PFSK-1 (cell line): Measurements from ENCODE around the gene NXPH3.

Experiments used
- FOXP2 ChIP-seq: optimal IDR thresholded peaks from 2 replicates; pipeline ENCODE3; 2011; ENCODE audit warnings: borderline replicate concordance, control low read depth, inconsistent platforms; ENCODE audit not compliant: insufficient read depth; ENCODE audit errors: extremely low read length, extremely low read depth
- POLR2AphosphoS5 ChIP-seq: IDR thresholded peaks from 2 replicates; pipeline ENCODE4 v1.6.1; 2012; ENCODE audit warnings: low read depth, mild to moderate bottlenecking, control low read depth, low read length, moderate library complexity
- SIN3A ChIP-seq: IDR thresholded peaks from 2 replicates; pipeline ENCODE4 v1.6.1; 2012; ENCODE audit warnings: mild to moderate bottlenecking, low read length, moderate library complexity, borderline replicate concordance; ENCODE audit not compliant: insufficient read depth
- TAF1 ChIP-seq: IDR thresholded peaks from 2 replicates; pipeline ENCODE4 v1.6.1; 2012; ENCODE audit warnings: low read length, control low read depth, borderline replicate concordance; ENCODE audit not compliant: insufficient read depth
- TF ChIP-seq, protein P1 (sequence below), 2 experiments: IDR thresholded peaks; 2 replicates each; pipeline versions ENCODE4 v1.6.1 to v1.8.0; 2011 to 2012; ENCODE audit warnings: low read depth in 2 of 2, low read length in 2 of 2, control low read depth in 1 of 2, inconsistent platforms in 1 of 2, mild to moderate bottlenecking in 1 of 2, moderate library complexity in 1 of 2; ENCODE audit not compliant: insufficient read depth in 1 of 2

DNA sequence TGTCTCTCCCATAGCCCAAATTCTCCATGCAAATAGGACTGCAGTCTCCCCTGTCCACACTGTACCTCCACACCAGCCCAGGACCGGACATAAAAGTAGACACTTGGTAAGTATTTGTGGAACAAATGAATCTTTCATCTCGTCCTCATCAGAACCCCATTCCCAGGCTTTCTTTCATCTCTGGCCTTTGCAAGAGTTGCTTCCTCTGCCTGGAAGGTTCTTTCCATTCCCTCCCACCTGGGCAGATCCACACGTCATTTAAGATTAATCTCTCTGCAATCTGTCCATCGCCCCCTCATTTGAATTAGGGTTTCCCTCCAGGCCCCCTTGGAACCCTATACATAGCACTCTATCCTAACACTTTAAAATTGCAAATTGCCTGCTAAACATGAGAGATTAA lies 3.9 kb upstream of the NXPH3 start:
- TF ChIP-seq TAF1 (no peak), SIN3A (no peak), POLR2AphosphoS5 (no peak), FOXP2 (no peak)
- TF ChIP-seq, protein P1, sequence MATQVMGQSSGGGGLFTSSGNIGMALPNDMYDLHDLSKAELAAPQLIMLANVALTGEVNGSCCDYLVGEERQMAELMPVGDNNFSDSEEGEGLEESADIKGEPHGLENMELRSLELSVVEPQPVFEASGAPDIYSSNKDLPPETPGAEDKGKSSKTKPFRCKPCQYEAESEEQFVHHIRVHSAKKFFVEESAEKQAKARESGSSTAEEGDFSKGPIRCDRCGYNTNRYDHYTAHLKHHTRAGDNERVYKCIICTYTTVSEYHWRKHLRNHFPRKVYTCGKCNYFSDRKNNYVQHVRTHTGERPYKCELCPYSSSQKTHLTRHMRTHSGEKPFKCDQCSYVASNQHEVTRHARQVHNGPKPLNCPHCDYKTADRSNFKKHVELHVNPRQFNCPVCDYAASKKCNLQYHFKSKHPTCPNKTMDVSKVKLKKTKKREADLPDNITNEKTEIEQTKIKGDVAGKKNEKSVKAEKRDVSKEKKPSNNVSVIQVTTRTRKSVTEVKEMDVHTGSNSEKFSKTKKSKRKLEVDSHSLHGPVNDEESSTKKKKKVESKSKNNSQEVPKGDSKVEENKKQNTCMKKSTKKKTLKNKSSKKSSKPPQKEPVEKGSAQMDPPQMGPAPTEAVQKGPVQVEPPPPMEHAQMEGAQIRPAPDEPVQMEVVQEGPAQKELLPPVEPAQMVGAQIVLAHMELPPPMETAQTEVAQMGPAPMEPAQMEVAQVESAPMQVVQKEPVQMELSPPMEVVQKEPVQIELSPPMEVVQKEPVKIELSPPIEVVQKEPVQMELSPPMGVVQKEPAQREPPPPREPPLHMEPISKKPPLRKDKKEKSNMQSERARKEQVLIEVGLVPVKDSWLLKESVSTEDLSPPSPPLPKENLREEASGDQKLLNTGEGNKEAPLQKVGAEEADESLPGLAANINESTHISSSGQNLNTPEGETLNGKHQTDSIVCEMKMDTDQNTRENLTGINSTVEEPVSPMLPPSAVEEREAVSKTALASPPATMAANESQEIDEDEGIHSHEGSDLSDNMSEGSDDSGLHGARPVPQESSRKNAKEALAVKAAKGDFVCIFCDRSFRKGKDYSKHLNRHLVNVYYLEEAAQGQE (IDR thresholded peaks at IDR 0.05; ENCODE audit: insufficient read depth in 1 of 2, low read depth in 2 of 2, low read length in 2 of 2), result no peak
